SK-N-MC (cell line): ENCODE results near the gene NFAT5.

Experiments used
- EZH2 ChIP-seq: fragments of 200-600 bp; sonication (generic); IDR thresholded peaks from one replicate; pipeline ENCODE4 v1.6.1; 2017; ENCODE audit warnings: antibody characterized with exemption
- POLR2AphosphoS5 ChIP-seq: IDR thresholded peaks from 2 replicates; pipeline ENCODE4 v1.6.1; 2012; ENCODE audit warnings: mild to moderate bottlenecking, low read depth, low read length, borderline replicate concordance

GRCh38 chr16:69619514-69619913 is 53.7 kb downstream of the NFAT5 start:
- no peak for TF ChIP-seq POLR2AphosphoS5
- no peak for TF ChIP-seq EZH2
